Aorta (tissue), 5 donors: ENCODE results near the gene TRABD2B. TPM values are rescaled to one million over a fixed set of nuclear protein-coding genes. Genes with fewer than 3 reads are reported as not detected.

ENCODE experiments used
- ATAC-seq: fragments of 200-7000 bp; cut with Tn5 transposase; one replicate; pipeline ENCODE4 v1.9.1; 2022; ENCODE audit warnings: moderate library complexity; ENCODE audit not compliant: low FRiP score
- DNase-seq, 2 donors: peaks; one replicate each; pipeline ENCODE4 v3.0.0-alpha.2; 2020
- H3K27ac ChIP-seq, 2 donors: one replicate each; pipeline ENCODE4 v1.5.1; 2013; ENCODE audit warnings: low read length in 2 of 2, mild to moderate bottlenecking in 2 of 2, moderate library complexity in 2 of 2, control low read depth in 1 of 2, inconsistent platforms in 1 of 2, low read depth in 1 of 2
- H3K27me3 ChIP-seq, 2 donors: one replicate each; pipeline ENCODE4 v1.6.1; 2013; ENCODE audit warnings: control low read depth in 1 of 2, low read length in 1 of 2, mild to moderate bottlenecking in 1 of 2, moderate library complexity in 1 of 2; ENCODE audit not compliant: insufficient read depth in 2 of 2, control insufficient read depth in 1 of 2
- H3K36me3 ChIP-seq, 2 donors: one replicate each; pipeline ENCODE4 v1.6.1; 2013; ENCODE audit warnings: control low read depth in 1 of 2, low read length in 1 of 2, mild to moderate bottlenecking in 1 of 2; ENCODE audit not compliant: insufficient read depth in 2 of 2, control insufficient read depth in 1 of 2
- H3K4me1 ChIP-seq, 2 donors: one replicate each; pipeline ENCODE4 v1.6.1; 2013; ENCODE audit warnings: low read length in 2 of 2, control low read depth in 1 of 2, mild to moderate bottlenecking in 1 of 2, moderate library complexity in 1 of 2; ENCODE audit not compliant: insufficient read depth in 2 of 2, control insufficient read depth in 1 of 2
- H3K4me3 ChIP-seq, 2 donors: one replicate each; pipeline ENCODE4 v1.5.1; 2013; ENCODE audit warnings: low read length in 2 of 2, control low read depth in 1 of 2, mild to moderate bottlenecking in 1 of 2
- H3K9me3 ChIP-seq: one replicate; pipeline ENCODE4 v1.6.1; 2013; ENCODE audit warnings: mild to moderate bottlenecking, low read length; ENCODE audit not compliant: control insufficient read depth
- WGBS, 2 donors: extraction: QIAGEN DNeasy Blood & Tissue Kit; methylation state at CpG; one replicate each; pipeline ENCODE4 v1.1.7; 2013; 5-methylcytosine and 5-hydroxymethylcytosine counted together
- intact Hi-C, 2 donors: fragments of 100-400 bp; cut with DNase I; formaldehyde crosslinking; loops; one replicate each; pipeline versions ENCODE4 v1.14.2 to v1.15.0; 2022
- polyA plus RNA-seq, 2 donors: library from polyadenylated mRNA; stranded (reverse); fragments of 200-250 nt; gene quantifications; one replicate each; pipeline ENCODE4 v1.2.3, GENCODE V29; 2013
- total RNA-seq, 2 donors: library from RNA; stranded (reverse); fragmentation: NEBNext Ultra II Directional; extraction: Animal tissue kit (Norgen Biotek cat#: 25700); gene quantifications; one replicate each; pipeline ENCODE4 v1.2.1, GENCODE V29; 2021
- donor health status: healthy with polysubstance abuse.
- donor health status: Bipolar disorder and iron deficiency.
- donor health status: DM: no; HTN: no; CAD: no.
- donor health status: DM: no; HTN: no; CAD: no.
- donor health status: DM: yes; HTN: yes; CAD: no.

Gene TRABD2B
- total and polyA plus RNA-seq, 4 donors: 6.0 to 13.3 (median 8.5) TPM

DNA sequence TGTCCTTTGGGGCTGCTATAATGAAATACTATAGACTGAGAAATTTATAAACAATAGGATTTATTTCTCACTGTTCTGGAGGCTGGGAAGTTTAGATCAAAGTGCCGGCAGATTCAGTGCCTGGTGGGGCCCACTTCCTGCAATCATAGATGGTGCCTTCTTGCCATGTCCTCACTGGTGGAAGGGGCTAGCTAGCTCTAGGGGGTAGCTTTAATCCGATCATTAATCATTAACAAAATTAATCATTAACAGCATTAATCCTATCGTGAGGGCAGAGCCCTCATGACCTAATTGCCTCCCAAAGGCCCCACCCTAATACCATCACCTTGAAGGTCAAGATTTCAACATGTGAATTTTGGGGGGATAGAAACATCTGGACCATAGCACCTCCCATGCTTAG is 124.3 kb downstream of the TRABD2B start:
- Histone ChIP-seq H3K9me3 (no peaks in the 10 kb centered on the region), H3K4me3 (no peak overlapping the region), H3K27ac (no peak overlapping the region), H3K27me3 (no peaks in the 10 kb centered on the region), H3K36me3 (no peaks in the 10 kb centered on the region), H3K4me1 (no peaks in the 10 kb centered on the region)
- WGBS, 2 donors: 84 to 96% methylated on average over 3 of the region's 3 CpGs
- intact Hi-C loops: no loop called here
- ATAC-seq (no peak), DNase-seq (no peak)

DNA sequence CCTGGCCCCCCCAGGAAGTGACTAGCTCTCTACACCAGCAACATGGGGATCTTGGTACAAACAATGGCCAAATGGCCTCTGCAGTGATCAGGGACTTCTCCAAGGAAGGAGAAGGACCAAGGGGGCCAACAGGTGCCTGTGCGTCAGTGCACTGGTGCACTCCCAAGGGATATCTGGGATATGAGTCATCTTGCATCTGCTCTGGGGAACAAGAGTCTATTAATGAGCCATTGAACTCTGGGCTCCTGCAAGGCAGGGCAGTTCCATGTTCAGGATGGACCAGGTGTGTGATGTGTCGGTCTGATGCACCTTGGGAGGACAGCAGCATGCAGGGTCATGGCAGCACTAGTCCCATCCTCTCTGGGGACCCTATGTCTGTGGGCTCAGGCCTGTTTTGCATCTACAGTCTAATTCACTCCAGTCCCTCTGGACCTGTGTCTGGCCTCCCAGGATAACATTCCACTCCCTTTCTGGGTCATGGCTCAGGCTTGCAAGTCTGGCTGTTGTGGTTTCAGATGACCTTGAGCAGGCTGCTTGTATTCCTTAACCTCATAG is 125.3 kb downstream of the TRABD2B start:
- no peaks in the 10 kb centered on the region for H3K4me1 ChIP-seq
- H3K36me3 ChIP-seq: no peaks in the 10 kb centered on the region
- 57 to 62% methylated on average over 2 of the region's 2 CpGs for WGBS, 2 donors
- no peaks in the 10 kb centered on the region for H3K27me3 ChIP-seq
- no peak for ATAC-seq
- no peak for DNase-seq
- H3K4me3 ChIP-seq: no peak overlapping the region
- intact Hi-C loops: no loop called here
- no peak overlapping the region for H3K27ac ChIP-seq
- no peaks in the 10 kb centered on the region for H3K9me3 ChIP-seq

DNA sequence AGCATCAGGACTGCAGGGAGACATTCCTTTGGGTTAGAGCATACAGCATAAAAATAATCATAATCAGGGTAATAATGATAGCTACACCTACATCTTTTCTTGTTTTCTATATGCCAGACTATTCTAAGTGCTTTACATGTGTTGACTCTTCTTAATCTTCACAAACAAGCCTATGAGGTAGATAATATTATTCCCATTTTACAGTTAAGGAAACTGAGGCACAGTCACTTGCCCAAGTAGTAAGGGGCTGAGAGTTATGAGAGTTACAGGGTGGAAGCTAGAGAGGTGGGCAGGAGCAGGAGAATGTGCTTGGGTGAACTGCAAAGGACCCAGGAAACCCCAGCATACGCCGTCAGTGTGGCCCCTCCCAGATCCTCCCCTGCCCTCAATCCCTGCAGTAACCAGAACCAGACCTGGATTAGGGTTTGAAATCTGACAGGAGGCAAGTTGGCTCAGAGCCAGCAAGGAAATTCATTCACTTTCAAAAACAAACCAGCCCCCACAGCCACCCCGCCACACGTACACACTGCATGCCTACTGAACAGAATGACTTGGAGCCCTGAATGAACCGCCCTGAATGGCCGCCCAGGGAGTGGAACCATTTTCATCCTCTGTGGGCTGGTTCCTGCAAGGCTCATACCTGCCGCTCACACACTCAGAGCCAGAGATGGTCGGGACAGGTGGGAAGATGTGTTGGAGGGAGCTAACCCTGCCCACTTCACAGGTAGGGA is 126.1 kb downstream of the TRABD2B start:
- Histone ChIP-seq H3K4me1 (no peaks in the 10 kb centered on the region), H3K27ac (no peak overlapping the region), H3K9me3 (no peaks in the 10 kb centered on the region), H3K27me3 (no peaks in the 10 kb centered on the region), H3K4me3 (no peak overlapping the region), H3K36me3 (no peaks in the 10 kb centered on the region)
- intact Hi-C loops: no loop called here
- no peak for ATAC-seq
- DNase-seq: no peak
- WGBS, 2 donors: 87 to 94% methylated on average over 8 of the region's 8 CpGs

DNA sequence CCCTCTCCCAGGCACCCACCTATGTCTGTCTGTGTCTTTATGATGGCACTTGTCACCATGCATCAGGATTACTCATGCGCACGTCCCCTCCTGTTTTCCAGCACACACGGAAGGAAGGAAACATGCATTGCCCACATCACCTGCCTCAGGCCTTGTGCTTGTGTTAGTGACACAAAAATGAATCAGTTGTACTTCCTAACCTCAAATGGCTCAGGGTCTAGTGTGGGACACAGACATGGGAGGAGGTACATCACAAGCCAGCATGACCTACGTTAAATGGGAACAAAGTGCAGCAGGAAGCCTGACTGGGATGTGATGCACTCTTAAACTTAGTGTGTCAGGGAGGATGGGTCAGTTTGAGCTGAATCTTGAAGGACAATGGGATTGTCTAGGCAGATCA is 126.7 kb downstream of the TRABD2B start:
- DNase-seq (no peak), ATAC-seq (no peak)
- H3K4me1 ChIP-seq: no peaks in the 10 kb centered on the region
- H3K9me3 ChIP-seq: no peaks in the 10 kb centered on the region
- intact Hi-C loops: no loop called here
- no peak overlapping the region for H3K27ac ChIP-seq
- H3K27me3 ChIP-seq: no peaks in the 10 kb centered on the region
- 94 to 95% methylated on average over 4 of the region's 4 CpGs for WGBS, 2 donors
- no peaks in the 10 kb centered on the region for H3K36me3 ChIP-seq
- H3K4me3 ChIP-seq: no peak overlapping the region

DNA sequence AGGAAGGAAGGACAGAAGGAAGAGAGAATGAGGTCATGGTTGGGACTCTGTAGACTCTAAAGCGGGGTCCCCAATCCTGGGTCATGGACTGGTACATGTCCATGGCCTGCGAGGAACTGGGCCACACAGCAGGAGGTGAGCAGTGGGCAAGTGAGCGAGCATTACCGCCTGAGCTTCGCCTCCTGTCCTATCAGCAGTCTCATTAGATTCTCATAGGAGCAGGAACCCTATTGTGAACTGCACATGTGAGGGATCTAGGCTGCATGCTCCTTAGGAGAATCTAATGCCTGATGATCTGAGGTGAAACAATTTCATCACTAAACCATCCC is 128.9 kb downstream of the TRABD2B start:
- Histone ChIP-seq H3K27ac (no peak overlapping the region), H3K4me1 (no peaks in the 10 kb centered on the region), H3K27me3 (no peaks in the 10 kb centered on the region), H3K36me3 (no peaks in the 10 kb centered on the region), H3K4me3 (no peak overlapping the region), H3K9me3 (no peaks in the 10 kb centered on the region)
- DNase-seq (no peak), ATAC-seq (no peak)
- intact Hi-C loops: no loop called here
- WGBS, 2 donors: 84 to 99% methylated on average over 5 of the region's 5 CpGs

DNA sequence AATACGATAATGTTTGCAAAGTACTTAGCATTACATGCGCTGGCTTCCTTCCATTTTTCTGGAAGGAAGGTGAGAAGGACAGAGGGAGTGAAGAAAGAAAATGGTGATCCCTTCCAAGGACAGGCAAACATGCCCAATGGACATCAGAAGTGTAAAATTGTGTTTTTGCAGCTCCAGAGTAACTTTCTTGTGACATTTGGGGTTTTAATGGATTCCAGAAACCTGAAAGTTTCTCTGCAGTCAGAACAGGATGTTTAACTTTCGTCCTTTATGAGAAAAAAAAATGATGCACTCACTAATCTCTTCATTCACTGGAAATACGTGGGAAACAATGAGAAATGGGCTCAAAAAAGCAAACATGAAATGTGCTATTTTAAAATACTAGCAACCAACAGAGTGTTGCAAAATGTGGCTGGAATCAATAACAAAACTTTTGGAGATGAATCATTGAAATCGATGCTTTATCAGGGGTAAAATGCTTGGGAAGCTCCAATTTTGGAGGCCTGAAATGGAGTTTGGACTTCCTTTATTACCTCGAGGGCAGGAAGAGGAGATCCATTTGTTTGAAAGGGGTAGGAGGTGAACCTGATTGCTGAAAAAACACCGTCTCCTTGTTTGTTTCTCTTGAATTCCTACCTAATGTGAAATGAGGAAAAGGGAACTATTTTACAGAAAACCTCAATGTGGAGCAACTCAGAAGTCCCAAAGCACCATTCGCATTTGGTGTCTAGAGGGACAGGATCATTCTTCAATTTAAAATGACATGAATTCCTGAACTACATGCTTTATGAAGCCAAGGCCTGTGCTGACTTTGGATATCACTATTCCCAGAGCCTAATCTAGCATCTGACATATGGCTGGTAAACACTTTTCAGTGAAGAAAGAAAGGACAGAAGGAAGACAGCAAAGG is 129.5 kb downstream of the TRABD2B start:
- Histone ChIP-seq H3K36me3 (no peaks in the 10 kb centered on the region), H3K4me3 (no peak overlapping the region), H3K9me3 (no peaks in the 10 kb centered on the region), H3K27ac (no peak overlapping the region), H3K27me3 (no peaks in the 10 kb centered on the region), H3K4me1 (no peaks in the 10 kb centered on the region)
- WGBS, 2 donors: 77 to 79% methylated on average over 8 of the region's 8 CpGs
- ATAC-seq (no peak), DNase-seq (no peak)
- intact Hi-C loops: no loop called here

DNA sequence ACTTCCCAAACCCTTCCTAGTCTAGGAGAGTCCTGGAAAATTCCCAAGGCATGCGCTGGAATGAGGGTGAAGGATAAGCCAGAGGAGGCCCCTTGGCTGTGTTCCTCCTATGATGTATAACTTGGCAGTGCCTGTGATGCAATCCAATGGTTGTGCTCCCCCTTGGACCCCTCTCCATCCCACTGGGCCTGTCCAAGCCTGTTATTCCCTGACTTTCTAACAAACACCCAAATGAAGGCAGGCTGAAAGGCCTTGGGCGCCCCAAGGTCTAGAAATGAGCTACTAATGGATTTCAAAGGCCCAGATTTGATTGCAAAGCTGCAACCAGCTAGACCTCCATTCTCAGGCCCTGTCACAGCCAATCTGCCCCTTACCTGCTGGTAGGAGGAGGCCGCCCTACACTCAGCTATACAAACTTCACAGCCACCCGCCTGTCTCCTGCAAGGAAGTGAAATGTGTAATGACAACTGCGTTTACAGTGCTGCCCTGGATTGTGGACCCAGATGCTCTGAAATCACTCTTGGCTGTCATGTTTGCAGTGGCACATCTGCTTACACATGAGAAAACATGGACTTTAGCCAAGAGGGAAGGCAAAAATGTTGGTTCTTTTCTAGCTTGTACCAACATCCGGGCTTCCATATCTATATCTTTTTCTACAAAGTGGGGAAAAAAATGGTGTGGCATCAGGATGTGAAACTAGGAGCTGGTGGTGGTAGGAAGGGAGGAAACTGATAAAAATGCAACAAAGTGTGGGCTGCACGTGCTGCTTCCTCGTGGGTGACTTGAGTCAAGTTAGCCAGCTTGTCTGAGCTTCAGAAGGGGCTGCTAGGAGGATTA is 130.4 kb downstream of the TRABD2B start:
- WGBS, 2 donors: 75% methylated on average over 8 of the region's 8 CpGs
- H3K9me3 ChIP-seq: no peaks in the 10 kb centered on the region
- H3K27ac ChIP-seq: no peak overlapping the region
- DNase-seq (no peak), ATAC-seq (no peak)
- intact Hi-C loops: no loop called here
- H3K4me3 ChIP-seq: no peak overlapping the region
- H3K36me3 ChIP-seq: no peaks in the 10 kb centered on the region
- no peaks in the 10 kb centered on the region for H3K27me3 ChIP-seq
- H3K4me1 ChIP-seq: no peaks in the 10 kb centered on the region

DNA sequence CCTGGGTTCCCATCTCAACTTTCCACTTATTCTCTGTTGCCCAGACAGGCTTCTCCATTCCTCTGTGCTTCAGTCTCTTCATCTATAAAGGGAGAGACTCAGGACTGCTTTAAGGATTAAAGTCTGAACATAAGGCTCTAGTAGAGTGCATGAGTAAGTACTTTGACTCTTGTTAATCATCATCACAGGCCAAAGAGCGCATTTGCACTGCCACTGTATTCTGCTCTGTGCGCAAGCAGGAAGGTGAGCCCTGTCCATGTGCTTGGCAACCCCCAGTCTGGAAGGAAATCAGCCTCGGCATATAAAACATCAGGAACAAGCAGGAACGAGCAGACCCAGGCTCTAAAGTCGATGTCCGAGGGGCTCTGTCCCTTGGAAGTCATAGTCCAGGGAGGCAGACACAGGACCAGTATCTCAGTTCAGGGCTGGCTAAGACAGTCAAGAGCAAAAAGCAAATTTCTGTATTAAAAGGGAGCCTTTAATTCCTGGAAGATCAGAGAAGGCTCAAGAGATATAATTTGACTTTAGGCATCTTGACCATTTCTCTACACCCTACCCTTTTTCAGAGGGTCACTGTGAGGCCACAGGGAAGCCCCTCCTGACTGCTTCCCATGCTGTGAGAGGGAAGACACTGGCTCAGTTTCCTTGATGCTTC is 131.2 kb downstream of the TRABD2B start:
- DNase-seq (no peak), ATAC-seq (no peak)
- no peak overlapping the region for H3K27ac ChIP-seq
- intact Hi-C loops: no loop called here
- no peaks in the 10 kb centered on the region for H3K36me3 ChIP-seq
- no peaks in the 10 kb centered on the region for H3K4me1 ChIP-seq
- H3K27me3 ChIP-seq: no peaks in the 10 kb centered on the region
- 85 to 88% methylated on average over 6 of the region's 6 CpGs for WGBS, 2 donors
- no peaks in the 10 kb centered on the region for H3K9me3 ChIP-seq
- H3K4me3 ChIP-seq: no peak overlapping the region
